ENCODE data around the gene TMEM31.

GRCh38 chrX:103726477-103726876 lies 15.8 kb downstream of the TMEM31 start:
- TF ChIP-seq CTCF (IDR thresholded peaks at IDR 0.05) (no peak), POLR2A (IDR thresholded peaks at IDR 0.05; ENCODE audit: low read depth) (no peak), EP300 (IDR thresholded peaks at IDR 0.05) (no peak), POLR2AphosphoS5 (IDR thresholded peaks at IDR 0.05) (no peak)

All from esophagus muscularis mucosa (tissue), 4 donors.